SK-N-SH treated with all-trans-retinoic acid at 6 μM for 48 hours (cell line): ENCODE data around the gene NINJ1.

Source experiments
- ISL1 ChIP-seq: fragments of 250-450 bp; sonication (Bioruptor Pico); IDR thresholded peaks from 2 replicates; pipeline ENCODE4 v2.1.2; 2022; ENCODE audit warnings: mild to moderate bottlenecking, moderate library complexity
- RARB ChIP-seq: fragments of 250-450 bp; sonication (Bioruptor Pico); IDR thresholded peaks from 2 replicates; pipeline ENCODE4 v1.8.0; 2021; ENCODE audit warnings: mild to moderate bottlenecking, moderate library complexity

GRCh38 chr9:93081931-93082330 is 52.1 kb downstream of the NINJ1 start:
- TF ChIP-seq RARB (no peak), ISL1 (CRISPR knock-in tag) (no peak)
